CD4-positive, alpha-beta memory T cell (primary cell): ENCODE data around the gene AKAP13. TPM values are rescaled to one million over a fixed set of nuclear protein-coding genes. Genes with fewer than 3 reads are reported as not detected.
"Not testable (repeated sequence)": the region's sequence is repeated elsewhere in the genome, so short reads cannot be mapped to it uniquely, and the experiment has no call there.

Source experiments
- CTCF ChIA-PET: fragments of 350-600 bp; sonication (Branson Sonifier 250); formaldehyde crosslinking; loops from one replicate; lab custom pipeline; 2021; ENCODE audit warnings: inconsistent platforms; ENCODE audit not compliant: partially characterized antibody; lab: Charles Lee
- POLR2A ChIA-PET: fragments of 350-600 bp; sonication (Branson Sonifier 250); formaldehyde crosslinking; loops from one replicate; lab custom pipeline; 2021; ENCODE audit not compliant: partially characterized antibody; lab: Charles Lee
- DNase-seq, 5 donors: peaks; one replicate each; pipeline versions ENCODE4 v3.0.0 to v3.0.0-alpha.2; 2020 to 2022; ENCODE audit warnings: mixed read lengths in 1 of 5
- H3K27ac ChIP-seq: one replicate; pipeline ENCODE4 v1.7.0; 2013; ENCODE audit warnings: low read depth, low read length
- H3K27me3 ChIP-seq: 2 replicates; pipeline ENCODE4 v1.7.0; 2013; ENCODE audit warnings: mild to moderate bottlenecking, low read length, moderate library complexity; ENCODE audit not compliant: insufficient read depth
- H3K36me3 ChIP-seq: 2 replicates; pipeline ENCODE4 v1.7.0; 2013; ENCODE audit warnings: mild to moderate bottlenecking, low read length, moderate library complexity; ENCODE audit not compliant: insufficient read depth
- H3K4me1 ChIP-seq: 2 replicates; pipeline ENCODE4 v1.7.0; 2013; ENCODE audit warnings: mild to moderate bottlenecking, low read length, moderate library complexity; ENCODE audit not compliant: insufficient read depth
- H3K4me3 ChIP-seq, 2 donors: one replicate each; pipeline ENCODE4 v1.7.0; 2013; ENCODE audit warnings: low read length in 2 of 2, mild to moderate bottlenecking in 1 of 2
- H3K9me3 ChIP-seq, 2 donors: one replicate each; pipeline ENCODE4 v1.7.0; 2013; ENCODE audit warnings: low read length in 2 of 2, control low read depth in 1 of 2; ENCODE audit not compliant: control insufficient read depth in 1 of 2
- H3K27ac Mint-ChIP-seq, 7 donors: one replicate each; pipeline ENCODE4 v1.8.0; 2020 to 2021; ENCODE audit warnings: mixed read lengths in 7 of 7, mild to moderate bottlenecking in 6 of 7, inconsistent platforms in 3 of 7, moderate library complexity in 3 of 7
- H3K27me3 Mint-ChIP-seq, 2 donors: one replicate each; pipeline ENCODE4 v1.8.0; 2020 to 2021; ENCODE audit warnings: mixed read lengths in 2 of 2
- H3K36me3 Mint-ChIP-seq, 2 donors: one replicate each; pipeline ENCODE4 v1.8.0; 2020 to 2021; ENCODE audit warnings: mixed read lengths in 2 of 2, inconsistent platforms in 1 of 2, mild to moderate bottlenecking in 1 of 2
- H3K4me1 Mint-ChIP-seq, 4 donors: one replicate each; pipeline ENCODE4 v1.8.0; 2020 to 2021; ENCODE audit warnings: mixed read lengths in 4 of 4, mild to moderate bottlenecking in 1 of 4
- H3K4me3 Mint-ChIP-seq, 8 donors: one replicate each; pipeline ENCODE4 v1.8.0; 2020 to 2021; ENCODE audit warnings: mixed read lengths in 8 of 8, mild to moderate bottlenecking in 7 of 8, moderate library complexity in 6 of 8, inconsistent platforms in 3 of 8
- H3K9me3 Mint-ChIP-seq, 8 donors: one replicate each; pipeline ENCODE4 v1.8.0; 2020 to 2021; ENCODE audit warnings: mixed read lengths in 8 of 8, mild to moderate bottlenecking in 5 of 8, inconsistent platforms in 3 of 8, moderate library complexity in 1 of 8
- intact Hi-C: fragments of 100-400 bp; cut with micrococcal nuclease; formaldehyde crosslinking; loops from one replicate; pipeline ENCODE4 v1.15.1; 2023
- polyA plus RNA-seq, 2 donors: library from polyadenylated mRNA; unstranded; fragments of 300-500 nt; fragmentation: Illumina TruSeq; gene quantifications; one replicate each; pipeline ENCODE4 v1.2.3, GENCODE V29; 2021
- total RNA-seq, 2 experiments: library from RNA; stranded (reverse); gene quantifications; one replicate each; pipeline ENCODE4 v1.2.3, GENCODE V29; 2021

AKAP13 gene
- total and polyA plus RNA-seq, 4 experiments from 2014 or later: 68.7 to 319 (median 247) TPM

DNA sequence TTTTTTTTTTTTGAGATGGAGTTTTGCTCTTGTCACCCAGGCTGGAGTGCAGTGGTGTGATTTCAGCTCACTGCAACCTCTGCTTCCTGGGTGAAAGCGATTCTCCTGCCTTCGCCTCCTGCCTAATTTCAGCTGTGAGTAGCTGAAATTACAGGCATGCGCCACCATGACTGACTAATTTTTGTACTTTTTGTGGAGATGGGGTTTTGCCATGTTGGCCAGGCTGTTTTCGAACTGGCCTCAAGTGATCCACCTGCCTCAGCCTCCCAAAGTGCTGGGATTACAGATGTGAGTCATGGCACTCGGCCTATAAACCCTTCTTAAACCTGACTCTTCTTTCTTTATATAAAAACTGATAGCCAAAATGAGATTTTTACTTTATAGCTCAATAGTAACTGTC lies 205.8 kb downstream of the AKAP13 start:
- H3K27me3 ChIP-seq, H3K27me3 Mint-ChIP-seq, H3K9me3 Mint-ChIP-seq, H3K4me3 ChIP-seq, intact Hi-C loops, H3K27ac ChIP-seq, H3K9me3 ChIP-seq, DNase-seq: not testable (repeated sequence)
- Mint-ChIP-seq H3K4me1 (peaks cover 53 to 67% (median 62%) of the 10 kb centered on the region in 4 donors), H3K36me3 (peaks cover 20 to 68% of the 10 kb centered on the region in 2 donors), H3K27ac (peak overlapping the region in 5 of 7 donors; percentile 31 to 95 (median 72)), H3K4me3 (peak overlapping the region in 5 of 8 donors; percentile 26 to 63 (median 32))
- Histone ChIP-seq H3K4me1 (peaks cover 62% of the 10 kb centered on the region), H3K36me3 (peaks cover 10% of the 10 kb centered on the region)
- CTCF ChIA-PET: interaction anchor here (0.8 to 2.1 kb wide), 8 partner anchors 15 to 255 kb away, joined by 3 to 5 read pairs (median 4); no protein-coding TSS in a partner anchor
- POLR2A ChIA-PET: interaction anchor here (0.6 to 1.2 kb wide), 3 partner anchors 28 to 114 kb away, joined by 3 to 4 read pairs (median 3); no protein-coding TSS in a partner anchor

DNA sequence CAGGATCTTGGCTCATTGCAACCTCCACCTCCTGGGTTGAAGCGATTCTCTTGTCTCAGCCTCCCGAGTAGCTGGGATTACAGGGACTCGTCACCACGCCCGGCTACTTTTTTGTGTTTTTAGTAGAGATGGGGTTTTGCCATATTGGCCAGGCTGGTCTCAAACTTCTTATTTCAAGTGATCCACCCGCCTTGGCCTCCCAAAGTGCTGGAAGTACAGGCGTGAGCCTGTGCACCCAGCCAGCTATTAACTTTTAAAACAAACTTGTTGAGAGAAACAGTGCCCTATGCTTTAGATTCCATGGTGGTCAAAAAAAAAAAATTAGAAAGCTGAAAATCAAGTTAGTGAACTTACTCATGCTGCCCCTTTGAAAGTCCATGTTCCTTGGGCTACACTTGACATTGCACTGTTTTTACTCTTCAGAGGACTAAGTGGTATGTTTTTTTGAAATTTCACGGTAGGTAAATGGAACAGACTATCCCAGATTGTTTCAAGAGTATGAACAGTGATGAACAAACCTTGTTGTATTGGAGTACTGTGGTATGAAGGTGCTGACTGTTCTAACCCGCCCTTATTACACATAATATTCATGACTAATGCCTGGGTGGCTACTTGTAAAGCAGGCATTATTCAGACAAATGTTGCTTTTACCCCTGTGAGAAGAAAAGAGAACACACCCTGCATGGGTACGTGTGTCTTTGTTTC lies 207.5 kb downstream of the AKAP13 start:
- peaks cover 10% of the 10 kb centered on the region for H3K36me3 ChIP-seq
- H3K27ac ChIP-seq: no peak overlapping the region
- intact Hi-C loops: no loop called here
- no peaks in the 10 kb centered on the region for H3K27me3 Mint-ChIP-seq
- H3K4me1 ChIP-seq: peaks cover 50% of the 10 kb centered on the region
- peaks cover 20 to 65% of the 10 kb centered on the region in 2 donors for H3K36me3 Mint-ChIP-seq
- no peaks in the 10 kb centered on the region for H3K9me3 Mint-ChIP-seq
- H3K27ac Mint-ChIP-seq: peak overlapping the region in 2 of 7 donors; percentile 25 to 52
- no peak for DNase-seq
- no peaks in the 10 kb centered on the region for H3K9me3 ChIP-seq
- POLR2A ChIA-PET: no interaction called here
- H3K27me3 ChIP-seq: no peaks in the 10 kb centered on the region
- no peak overlapping the region for H3K4me3 Mint-ChIP-seq
- no peak overlapping the region for H3K4me3 ChIP-seq
- H3K4me1 Mint-ChIP-seq: peaks cover 47 to 63% (median 55%) of the 10 kb centered on the region in 4 donors
- CTCF ChIA-PET: interaction anchor here (1.8 kb wide), 1 partner anchor 18 kb away, joined by 5 read pairs; no protein-coding TSS in a partner anchor

DNA sequence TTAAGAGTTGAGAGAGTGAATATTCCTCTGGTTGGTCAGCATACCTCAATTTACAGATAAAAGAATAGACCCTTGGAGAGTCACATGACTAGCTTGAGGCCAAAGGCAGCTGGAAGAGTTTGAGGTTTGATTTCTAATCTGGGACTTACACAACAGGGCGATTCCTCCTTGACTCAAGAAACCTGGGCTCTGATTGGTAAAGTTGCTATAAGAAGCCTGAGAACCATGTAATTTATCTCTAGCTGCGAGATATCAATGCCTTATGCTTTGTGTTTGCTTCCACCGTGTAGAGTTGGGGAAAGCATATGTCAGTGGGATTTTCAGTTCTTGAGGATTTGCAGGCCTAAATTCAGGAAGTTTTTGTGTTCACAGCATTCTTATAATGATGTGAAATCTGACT lies 208.3 kb downstream of the AKAP13 start:
- peaks cover 10% of the 10 kb centered on the region for H3K36me3 ChIP-seq
- CTCF ChIA-PET: no interaction called here

DNA sequence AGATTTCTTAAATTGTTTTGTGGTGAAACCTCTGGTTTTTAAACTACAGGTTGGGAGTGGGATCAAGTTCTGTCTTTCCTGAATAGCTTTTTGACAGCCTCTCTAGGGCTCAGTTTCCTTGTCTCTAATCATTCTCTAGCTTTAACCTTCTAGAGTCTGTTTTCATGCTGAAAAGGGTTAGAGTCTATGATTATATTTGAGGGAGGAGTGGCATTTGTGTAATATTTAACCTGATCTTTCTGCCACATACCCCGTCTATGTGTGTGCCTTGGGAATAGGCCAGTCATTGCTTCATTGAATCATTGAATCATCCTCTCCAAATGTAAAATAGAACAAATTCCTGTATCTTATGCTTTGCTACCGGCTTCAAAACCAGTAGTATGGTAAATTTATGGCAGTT lies 209.4 kb downstream of the AKAP13 start:
- peak overlapping the region in 1 of 7 donors; percentile 40 for H3K27ac Mint-ChIP-seq
- H3K9me3 Mint-ChIP-seq: no peaks in the 10 kb centered on the region
- intact Hi-C loops: no loop called here
- Histone ChIP-seq H3K27me3 (no peaks in the 10 kb centered on the region), H3K36me3 (peaks cover 10% of the 10 kb centered on the region), H3K4me1 (peaks cover 48% of the 10 kb centered on the region), H3K27ac (no peak overlapping the region), H3K9me3 (no peaks in the 10 kb centered on the region), H3K4me3 (no peak overlapping the region)
- H3K4me3 Mint-ChIP-seq: no peak overlapping the region
- POLR2A ChIA-PET: no interaction called here
- no peaks in the 10 kb centered on the region for H3K27me3 Mint-ChIP-seq
- peaks cover 37 to 52% (median 47%) of the 10 kb centered on the region in 4 donors for H3K4me1 Mint-ChIP-seq
- CTCF ChIA-PET: interaction anchor here (0.7 to 1.0 kb wide), 2 partner anchors 25 to 136 kb away, joined by 3 read pairs; no protein-coding TSS in a partner anchor
- DNase-seq: no peak
- H3K36me3 Mint-ChIP-seq: peaks cover 20 to 55% of the 10 kb centered on the region in 2 donors

More for the DNA sequence above, 208.3 kb downstream of the AKAP13 start:
- DNase-seq: no peak
- H3K27me3 ChIP-seq: no peaks in the 10 kb centered on the region
- H3K36me3 Mint-ChIP-seq: peaks cover 20 to 61% of the 10 kb centered on the region in 2 donors
- H3K27ac Mint-ChIP-seq: peak overlapping the region in 4 of 7 donors; percentile 31 to 62 (median 40)
- H3K4me1 ChIP-seq: peaks cover 48% of the 10 kb centered on the region
- no peak overlapping the region for H3K4me3 ChIP-seq
- H3K27me3 Mint-ChIP-seq: no peaks in the 10 kb centered on the region
- H3K4me3 Mint-ChIP-seq: no peak overlapping the region
- intact Hi-C loops: no loop called here
- no peaks in the 10 kb centered on the region for H3K9me3 Mint-ChIP-seq
- H3K9me3 ChIP-seq: no peaks in the 10 kb centered on the region
- POLR2A ChIA-PET: no interaction called here
- peaks cover 39 to 55% (median 52%) of the 10 kb centered on the region in 4 donors for H3K4me1 Mint-ChIP-seq
- no peak overlapping the region for H3K27ac ChIP-seq

DNA sequence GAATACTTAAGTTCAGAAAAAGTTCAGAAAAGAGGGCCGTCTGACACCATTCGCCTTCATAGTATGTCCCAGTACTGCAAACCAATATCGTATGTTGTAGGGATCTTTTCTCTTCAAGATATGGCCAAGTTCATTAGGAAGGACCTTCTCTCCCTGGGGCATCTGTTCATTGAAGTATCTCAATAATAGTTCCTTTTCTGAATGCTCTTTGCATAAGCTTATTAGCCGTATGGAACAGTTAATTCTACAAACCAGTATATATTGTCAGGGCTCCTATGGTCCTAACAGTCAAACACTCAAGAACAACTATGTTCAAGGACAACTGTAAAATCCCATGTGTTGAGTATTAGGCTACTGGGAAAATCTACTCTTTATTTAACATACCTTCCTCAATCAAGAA lies 211.2 kb downstream of the AKAP13 start:
- CTCF ChIA-PET: interaction anchor here (2.2 kb wide), 1 partner anchor 10 kb away, joined by 9 read pairs; no protein-coding TSS in a partner anchor
- peak overlapping the region in 2 of 7 donors; percentile 55 to 57 for H3K27ac Mint-ChIP-seq
- Histone ChIP-seq H3K4me1 (peaks cover 48% of the 10 kb centered on the region), H3K27me3 (no peaks in the 10 kb centered on the region), H3K4me3 (no peak overlapping the region), H3K36me3 (peaks cover 10% of the 10 kb centered on the region), H3K9me3 (no peaks in the 10 kb centered on the region), H3K27ac (no peak overlapping the region)
- POLR2A ChIA-PET: interaction anchor here (1.0 to 1.5 kb wide), 3 partner anchors 10 to 11 kb away, joined by 3 to 7 read pairs (median 3); no protein-coding TSS in a partner anchor
- H3K4me3 Mint-ChIP-seq: no peak overlapping the region
- no peaks in the 10 kb centered on the region for H3K27me3 Mint-ChIP-seq
- peaks cover 42 to 52% (median 46%) of the 10 kb centered on the region in 4 donors for H3K4me1 Mint-ChIP-seq
- intact Hi-C loops: no loop called here
- DNase-seq: no peak
- H3K9me3 Mint-ChIP-seq: no peaks in the 10 kb centered on the region
- H3K36me3 Mint-ChIP-seq: peaks cover 20 to 47% of the 10 kb centered on the region in 2 donors

DNA sequence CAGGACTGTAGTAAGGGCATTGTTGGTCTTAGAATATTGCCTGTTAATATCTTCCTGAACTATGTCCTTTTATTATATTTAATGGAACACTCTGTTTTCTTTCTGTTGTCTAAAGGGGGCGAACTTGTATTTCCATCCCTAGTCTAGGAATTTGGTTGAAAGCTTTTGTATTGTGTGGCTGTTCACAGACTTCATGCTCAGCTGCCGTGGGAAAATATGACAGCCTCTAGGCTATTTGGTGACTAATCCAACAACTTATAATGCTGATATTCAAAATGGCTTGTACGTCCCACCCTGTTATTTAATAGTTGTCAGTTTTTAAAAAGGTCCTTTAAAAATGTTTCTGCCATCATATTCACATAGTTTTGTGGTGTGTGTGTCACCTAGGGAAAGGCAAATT lies 211.7 kb downstream of the AKAP13 start:
- H3K27me3 ChIP-seq: no peaks in the 10 kb centered on the region
- H3K27ac Mint-ChIP-seq: peak overlapping the region in 2 of 7 donors; percentile 32 to 37
- no peaks in the 10 kb centered on the region for H3K27me3 Mint-ChIP-seq
- no peaks in the 10 kb centered on the region for H3K9me3 Mint-ChIP-seq
- no peaks in the 10 kb centered on the region for H3K9me3 ChIP-seq
- no peak overlapping the region for H3K4me3 Mint-ChIP-seq
- H3K27ac ChIP-seq: no peak overlapping the region
- peaks cover 49% of the 10 kb centered on the region for H3K4me1 ChIP-seq
- peaks cover 17 to 44% of the 10 kb centered on the region in 2 donors for H3K36me3 Mint-ChIP-seq
- no peak overlapping the region for H3K4me3 ChIP-seq
- DNase-seq: no peak
- ChIA-PET POLR2A (interaction anchor here (1.0 kb wide), 1 partner anchor 10 kb away, joined by 3 read pairs; no protein-coding TSS in a partner anchor), CTCF (interaction anchor here (1.2 to 2.2 kb wide), 2 partner anchors 11 to 24 kb away, joined by 3 to 9 read pairs; no protein-coding TSS in a partner anchor)
- peaks cover 41 to 55% (median 49%) of the 10 kb centered on the region in 4 donors for H3K4me1 Mint-ChIP-seq
- H3K36me3 ChIP-seq: peaks cover 7% of the 10 kb centered on the region
- intact Hi-C loops: no loop called here
